GM12872 (cell line): ENCODE measurements around the gene FLVCR2.

ENCODE experiments used
- TF ChIP-seq, protein P1 (sequence below): IDR thresholded peaks from 3 replicates; pipeline ENCODE4 v1.5.1; 2011; ENCODE audit warnings: low read depth, mild to moderate bottlenecking, low read length, moderate library complexity; ENCODE audit not compliant: insufficient read depth

Gene FLVCR2

GRCh38 chr14:75607842-75608640, 29.6 kb downstream of the FLVCR2 start:
- TF ChIP-seq, protein P1, sequence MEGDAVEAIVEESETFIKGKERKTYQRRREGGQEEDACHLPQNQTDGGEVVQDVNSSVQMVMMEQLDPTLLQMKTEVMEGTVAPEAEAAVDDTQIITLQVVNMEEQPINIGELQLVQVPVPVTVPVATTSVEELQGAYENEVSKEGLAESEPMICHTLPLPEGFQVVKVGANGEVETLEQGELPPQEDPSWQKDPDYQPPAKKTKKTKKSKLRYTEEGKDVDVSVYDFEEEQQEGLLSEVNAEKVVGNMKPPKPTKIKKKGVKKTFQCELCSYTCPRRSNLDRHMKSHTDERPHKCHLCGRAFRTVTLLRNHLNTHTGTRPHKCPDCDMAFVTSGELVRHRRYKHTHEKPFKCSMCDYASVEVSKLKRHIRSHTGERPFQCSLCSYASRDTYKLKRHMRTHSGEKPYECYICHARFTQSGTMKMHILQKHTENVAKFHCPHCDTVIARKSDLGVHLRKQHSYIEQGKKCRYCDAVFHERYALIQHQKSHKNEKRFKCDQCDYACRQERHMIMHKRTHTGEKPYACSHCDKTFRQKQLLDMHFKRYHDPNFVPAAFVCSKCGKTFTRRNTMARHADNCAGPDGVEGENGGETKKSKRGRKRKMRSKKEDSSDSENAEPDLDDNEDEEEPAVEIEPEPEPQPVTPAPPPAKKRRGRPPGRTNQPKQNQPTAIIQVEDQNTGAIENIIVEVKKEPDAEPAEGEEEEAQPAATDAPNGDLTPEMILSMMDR = no peak

DNA sequence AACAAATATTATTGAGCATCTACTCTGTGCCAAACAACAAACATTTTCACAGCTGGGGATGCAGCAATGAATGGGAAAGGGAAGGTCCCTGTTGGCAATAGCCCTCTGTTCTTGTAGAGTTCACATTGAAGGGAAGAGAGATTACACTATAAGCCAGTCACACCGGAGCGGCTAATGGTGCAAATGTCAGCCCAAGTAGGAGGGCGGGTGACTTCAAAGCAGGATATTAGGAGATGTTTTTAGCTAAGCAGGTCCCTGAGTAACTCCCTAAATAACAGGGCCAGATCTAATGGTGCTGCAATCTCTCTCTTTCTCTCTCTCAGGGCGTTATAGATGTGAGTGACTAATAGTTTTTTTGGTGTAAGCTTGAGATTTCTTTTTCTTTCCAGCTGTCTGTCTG, 30.7 kb downstream of the FLVCR2 start:
- TF ChIP-seq, protein P1 = no peak

GRCh38 chr14:75609606-75610475, 31.4 kb downstream of the FLVCR2 start:
- TF ChIP-seq, protein P1 = no peak

DNA sequence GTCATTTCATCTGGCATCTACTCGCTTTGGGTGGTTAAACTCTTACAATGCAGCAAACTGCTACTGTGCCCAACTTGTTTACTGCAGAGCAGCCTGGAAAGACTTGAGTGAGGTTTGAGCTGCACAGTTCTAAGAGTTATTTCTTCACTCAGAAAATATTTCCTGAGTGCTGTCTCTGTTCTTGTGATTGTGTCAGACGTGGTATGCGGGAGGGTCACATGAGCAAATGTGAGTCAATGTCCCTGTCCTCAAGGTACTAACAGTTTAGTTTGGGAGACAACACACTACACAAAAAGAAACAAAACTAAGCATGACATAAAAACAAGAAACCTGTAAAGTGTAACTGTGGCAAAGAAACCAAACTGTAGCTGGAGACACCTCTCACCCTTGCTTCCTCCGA, 32.4 kb downstream of the FLVCR2 start:
- TF ChIP-seq, protein P1 = no peak

DNA sequence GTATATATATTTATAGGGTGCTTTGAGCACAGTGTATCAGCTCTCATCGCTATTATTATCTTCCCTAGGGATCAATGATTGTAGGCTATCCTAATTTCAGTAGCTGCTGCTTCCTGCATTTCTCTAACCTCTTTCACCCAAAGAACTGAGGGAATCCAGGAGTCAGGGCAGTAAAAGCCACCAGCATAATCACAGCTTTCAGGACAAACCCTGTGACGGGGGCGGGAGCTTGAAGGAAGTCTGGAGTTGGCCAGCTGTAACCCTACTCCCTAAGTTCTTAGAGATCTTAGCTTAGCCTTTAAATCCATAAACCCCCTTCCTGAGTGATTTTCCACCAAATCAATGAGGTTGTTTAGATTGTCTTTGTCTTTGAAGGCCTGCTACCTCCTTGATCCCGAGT, 33.7 kb downstream of the FLVCR2 start:
- TF ChIP-seq, protein P1 = no peak

GRCh38 chr14:75614179-75614578, 35.8 kb downstream of the FLVCR2 start:
- TF ChIP-seq, protein P1 = no peak

DNA sequence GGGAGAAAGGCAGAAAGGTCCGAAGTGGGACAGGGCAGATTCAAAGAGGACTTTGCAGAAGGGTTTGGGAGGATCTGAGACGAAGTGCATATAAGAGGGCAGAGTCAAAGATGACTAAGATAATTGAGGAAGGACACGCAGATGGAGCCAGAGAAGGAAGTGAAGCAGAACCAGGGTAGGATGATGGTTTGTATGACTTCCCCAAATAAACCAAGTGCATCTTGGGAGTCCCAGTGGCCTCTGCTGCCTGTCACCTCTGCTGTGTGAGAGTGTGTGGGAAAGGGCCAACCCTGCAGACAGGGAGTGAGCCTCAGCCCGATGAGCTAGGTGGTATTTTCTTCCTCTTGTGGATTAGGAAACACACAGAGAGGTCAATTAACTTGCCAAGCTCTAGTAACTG, 36.8 kb downstream of the FLVCR2 start:
- TF ChIP-seq, protein P1 = no peak
